ENCODE data around the gene SRGAP3.

SRGAP3 gene

GRCh38 chr3:9246189-9246588 is 3.3 kb downstream of the SRGAP3 start:
- Mint-ChIP-seq H3K4me1 (ENCODE audit: low read depth) (peaks cover 30% of the 10 kb centered on the region), H3K27ac (no peak overlapping the region), H3K9me3 (no peaks in the 10 kb centered on the region), H3K27me3 (ENCODE audit: low read depth) (peaks cover 7% of the 10 kb centered on the region), H3K4me3 (no peak overlapping the region), H3K36me3 (ENCODE audit: low read depth) (no peaks in the 10 kb centered on the region)
- DNase-seq (ENCODE audit: low spot score) = no peak

- Mint-ChIP-seq H3K4me3 (no peak overlapping the region), H3K27me3 (ENCODE audit: low read depth) (peaks cover 7% of the 10 kb centered on the region), H3K9me3 (no peaks in the 10 kb centered on the region), H3K36me3 (ENCODE audit: low read depth) (peaks cover 1% of the 10 kb centered on the region), H3K4me1 (ENCODE audit: low read depth) (peaks cover 29% of the 10 kb centered on the region), H3K27ac (no peak overlapping the region)
- DNase-seq (ENCODE audit: low spot score) = no peak
These were observed 4.8 kb downstream of the SRGAP3 start for GRCh38 chr3:9244495-9245183.

GRCh38 chr3:9241956-9242355 is 7.5 kb downstream of the SRGAP3 start:
- H3K4me1 Mint-ChIP-seq (ENCODE audit: low read depth) = peaks cover 10% of the 10 kb centered on the region
- H3K36me3 Mint-ChIP-seq (ENCODE audit: low read depth) = peaks cover 1% of the 10 kb centered on the region
- no peak overlapping the region for H3K4me3 Mint-ChIP-seq
- DNase-seq (ENCODE audit: low spot score) = no peak
- no peak overlapping the region for H3K27ac Mint-ChIP-seq
- H3K9me3 Mint-ChIP-seq = no peaks in the 10 kb centered on the region
- H3K27me3 Mint-ChIP-seq (ENCODE audit: low read depth) = peaks cover 5% of the 10 kb centered on the region

- H3K4me1 Mint-ChIP-seq (ENCODE audit: low read depth) = peaks cover 4% of the 10 kb centered on the region
- H3K27me3 Mint-ChIP-seq (ENCODE audit: low read depth) = peaks cover 5% of the 10 kb centered on the region
- H3K36me3 Mint-ChIP-seq (ENCODE audit: low read depth) = peaks cover 1% of the 10 kb centered on the region
- H3K9me3 Mint-ChIP-seq = no peaks in the 10 kb centered on the region
- DNase-seq (ENCODE audit: low spot score) = no peak
- no peak overlapping the region for H3K27ac Mint-ChIP-seq
- H3K4me3 Mint-ChIP-seq = no peak overlapping the region
These were observed 9.8 kb downstream of the SRGAP3 start for GRCh38 chr3:9239680-9240079.

- H3K4me1 Mint-ChIP-seq (ENCODE audit: low read depth) = peaks cover 4% of the 10 kb centered on the region
- H3K27me3 Mint-ChIP-seq (ENCODE audit: low read depth) = peaks cover 5% of the 10 kb centered on the region
- H3K9me3 Mint-ChIP-seq = no peaks in the 10 kb centered on the region
- no peak overlapping the region for H3K4me3 Mint-ChIP-seq
- H3K27ac Mint-ChIP-seq = no peak overlapping the region
- no peak for DNase-seq (ENCODE audit: low spot score)
- H3K36me3 Mint-ChIP-seq (ENCODE audit: low read depth) = peaks cover 1% of the 10 kb centered on the region
These were observed 10.6 kb downstream of the SRGAP3 start for GRCh38 chr3:9238721-9239295.

GRCh38 chr3:9238276-9238675 is 11.2 kb downstream of the SRGAP3 start:
- Mint-ChIP-seq H3K4me1 (ENCODE audit: low read depth) (peaks cover 4% of the 10 kb centered on the region), H3K4me3 (no peak overlapping the region), H3K36me3 (ENCODE audit: low read depth) (peaks cover 1% of the 10 kb centered on the region)

GRCh38 chr3:9233814-9234600 is 15.4 kb downstream of the SRGAP3 start:
- Mint-ChIP-seq H3K4me1 (ENCODE audit: low read depth) (peaks cover 4% of the 10 kb centered on the region), H3K27ac (no peak overlapping the region), H3K4me3 (no peak overlapping the region), H3K36me3 (ENCODE audit: low read depth) (no peaks in the 10 kb centered on the region), H3K9me3 (no peaks in the 10 kb centered on the region), H3K27me3 (ENCODE audit: low read depth) (peaks cover 11% of the 10 kb centered on the region)
- no peak for DNase-seq (ENCODE audit: low spot score)

More at GRCh38 chr3:9238276-9238675, 11.2 kb downstream of the SRGAP3 start:
- no peak overlapping the region for H3K27ac Mint-ChIP-seq
- H3K9me3 Mint-ChIP-seq = no peaks in the 10 kb centered on the region
- no peak for DNase-seq (ENCODE audit: low spot score)
- peaks cover 9% of the 10 kb centered on the region for H3K27me3 Mint-ChIP-seq (ENCODE audit: low read depth)

GRCh38 chr3:9233101-9233500 is 16.3 kb downstream of the SRGAP3 start:
- Mint-ChIP-seq H3K9me3 (no peaks in the 10 kb centered on the region), H3K27me3 (ENCODE audit: low read depth) (peaks cover 11% of the 10 kb centered on the region), H3K27ac (no peak overlapping the region), H3K4me3 (no peak overlapping the region), H3K4me1 (ENCODE audit: low read depth) (peaks cover 7% of the 10 kb centered on the region), H3K36me3 (ENCODE audit: low read depth) (no peaks in the 10 kb centered on the region)
- no peak for DNase-seq (ENCODE audit: low spot score)

GRCh38 chr3:9231937-9232336 is 17.5 kb downstream of the SRGAP3 start:
- Mint-ChIP-seq H3K4me1 (ENCODE audit: low read depth) (peaks cover 15% of the 10 kb centered on the region), H3K27me3 (ENCODE audit: low read depth) (peaks cover 11% of the 10 kb centered on the region), H3K36me3 (ENCODE audit: low read depth) (no peaks in the 10 kb centered on the region), H3K4me3 (no peak overlapping the region), H3K27ac (no peak overlapping the region), H3K9me3 (no peaks in the 10 kb centered on the region)
- DNase-seq (ENCODE audit: low spot score) = no peak

GRCh38 chr3:9231471-9231870 is 18.0 kb downstream of the SRGAP3 start:
- Mint-ChIP-seq H3K4me1 (ENCODE audit: low read depth) (peaks cover 19% of the 10 kb centered on the region), H3K9me3 (no peaks in the 10 kb centered on the region), H3K36me3 (ENCODE audit: low read depth) (no peaks in the 10 kb centered on the region), H3K4me3 (no peak overlapping the region), H3K27ac (no peak overlapping the region), H3K27me3 (ENCODE audit: low read depth) (peaks cover 11% of the 10 kb centered on the region)
- DNase-seq (ENCODE audit: low spot score) = no peak

- Mint-ChIP-seq H3K36me3 (ENCODE audit: low read depth) (no peaks in the 10 kb centered on the region), H3K4me3 (no peak overlapping the region), H3K9me3 (no peaks in the 10 kb centered on the region), H3K27me3 (ENCODE audit: low read depth) (peaks cover 11% of the 10 kb centered on the region), H3K27ac (no peak overlapping the region), H3K4me1 (ENCODE audit: low read depth) (peaks cover 22% of the 10 kb centered on the region)
- DNase-seq (ENCODE audit: low spot score) = no peak
These were observed 18.4 kb downstream of the SRGAP3 start for GRCh38 chr3:9231006-9231405.

GRCh38 chr3:9230596-9230995 is 18.9 kb downstream of the SRGAP3 start:
- Mint-ChIP-seq H3K27me3 (ENCODE audit: low read depth) (peaks cover 11% of the 10 kb centered on the region), H3K36me3 (ENCODE audit: low read depth) (no peaks in the 10 kb centered on the region), H3K9me3 (no peaks in the 10 kb centered on the region), H3K4me3 (no peak overlapping the region), H3K4me1 (ENCODE audit: low read depth) (peaks cover 22% of the 10 kb centered on the region), H3K27ac (no peak overlapping the region)
- DNase-seq (ENCODE audit: low spot score) = no peak

- Mint-ChIP-seq H3K4me3 (no peak overlapping the region), H3K27ac (no peak overlapping the region), H3K9me3 (no peaks in the 10 kb centered on the region), H3K4me1 (ENCODE audit: low read depth) (peaks cover 28% of the 10 kb centered on the region), H3K27me3 (ENCODE audit: low read depth) (peaks cover 8% of the 10 kb centered on the region), H3K36me3 (ENCODE audit: low read depth) (no peaks in the 10 kb centered on the region)
- no peak for DNase-seq (ENCODE audit: low spot score)
These were observed 19.6 kb downstream of the SRGAP3 start for GRCh38 chr3:9229879-9230278.

GRCh38 chr3:9229325-9229724 is 20.1 kb downstream of the SRGAP3 start:
- Mint-ChIP-seq H3K4me3 (no peak overlapping the region), H3K27me3 (ENCODE audit: low read depth) (peaks cover 8% of the 10 kb centered on the region), H3K4me1 (ENCODE audit: low read depth) (peaks cover 33% of the 10 kb centered on the region), H3K27ac (no peak overlapping the region), H3K36me3 (ENCODE audit: low read depth) (peaks cover 1% of the 10 kb centered on the region), H3K9me3 (no peaks in the 10 kb centered on the region)
- no peak for DNase-seq (ENCODE audit: low spot score)

All from T-helper 2 cell treated with Interferon-gamma antibody and Interleukin-4, amounts not matched to agents 5 μg/mL and 100 μg/mL, for 36 hours (primary cell).